ENCODE results near the gene PAQR9. TPM values are rescaled to one million over a fixed set of nuclear protein-coding genes. Genes with fewer than 3 reads are reported as not detected.
A peak's percentile ranks its signal among the peaks of the same experiment; 100 is the strongest.

The PAQR9 gene
- total and polyA plus RNA-seq, 9 of the 15 experiments (the other 6 are each of a cell fraction or from before 2014, with no cell fraction given) = 0.04 to 0.58 (median 0.22) TPM

DNA sequence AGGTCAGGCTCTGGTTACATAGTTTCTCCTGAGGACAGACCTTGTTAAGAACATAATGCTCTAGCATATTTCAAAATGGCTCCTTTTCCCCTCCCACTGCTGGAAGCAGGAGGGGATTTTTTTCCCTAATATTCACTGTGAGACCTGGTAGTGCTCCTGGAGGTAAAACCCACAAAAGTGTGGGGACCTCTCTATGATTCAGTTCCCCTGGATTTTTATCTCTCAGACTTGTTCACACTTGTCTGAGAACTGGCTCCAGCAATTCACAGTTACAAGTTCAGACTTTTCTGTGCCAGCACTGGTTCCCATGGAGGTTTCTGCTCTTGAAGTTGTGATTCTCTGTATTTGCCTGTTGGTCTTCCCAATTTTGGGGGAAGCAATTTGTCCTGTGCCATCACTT is 38.3 kb downstream of the PAQR9 start (continued):
- TF ChIP-seq, protein P1, sequence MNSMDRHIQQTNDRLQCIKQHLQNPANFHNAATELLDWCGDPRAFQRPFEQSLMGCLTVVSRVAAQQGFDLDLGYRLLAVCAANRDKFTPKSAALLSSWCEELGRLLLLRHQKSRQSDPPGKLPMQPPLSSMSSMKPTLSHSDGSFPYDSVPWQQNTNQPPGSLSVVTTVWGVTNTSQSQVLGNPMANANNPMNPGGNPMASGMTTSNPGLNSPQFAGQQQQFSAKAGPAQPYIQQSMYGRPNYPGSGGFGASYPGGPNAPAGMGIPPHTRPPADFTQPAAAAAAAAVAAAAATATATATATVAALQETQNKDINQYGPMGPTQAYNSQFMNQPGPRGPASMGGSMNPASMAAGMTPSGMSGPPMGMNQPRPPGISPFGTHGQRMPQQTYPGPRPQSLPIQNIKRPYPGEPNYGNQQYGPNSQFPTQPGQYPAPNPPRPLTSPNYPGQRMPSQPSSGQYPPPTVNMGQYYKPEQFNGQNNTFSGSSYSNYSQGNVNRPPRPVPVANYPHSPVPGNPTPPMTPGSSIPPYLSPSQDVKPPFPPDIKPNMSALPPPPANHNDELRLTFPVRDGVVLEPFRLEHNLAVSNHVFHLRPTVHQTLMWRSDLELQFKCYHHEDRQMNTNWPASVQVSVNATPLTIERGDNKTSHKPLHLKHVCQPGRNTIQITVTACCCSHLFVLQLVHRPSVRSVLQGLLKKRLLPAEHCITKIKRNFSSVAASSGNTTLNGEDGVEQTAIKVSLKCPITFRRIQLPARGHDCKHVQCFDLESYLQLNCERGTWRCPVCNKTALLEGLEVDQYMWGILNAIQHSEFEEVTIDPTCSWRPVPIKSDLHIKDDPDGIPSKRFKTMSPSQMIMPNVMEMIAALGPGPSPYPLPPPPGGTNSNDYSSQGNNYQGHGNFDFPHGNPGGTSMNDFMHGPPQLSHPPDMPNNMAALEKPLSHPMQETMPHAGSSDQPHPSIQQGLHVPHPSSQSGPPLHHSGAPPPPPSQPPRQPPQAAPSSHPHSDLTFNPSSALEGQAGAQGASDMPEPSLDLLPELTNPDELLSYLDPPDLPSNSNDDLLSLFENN (IDR thresholded peaks at IDR 0.05; ENCODE audit: low read depth in 2 of 2, low read length in 2 of 2) = no peak

DNA sequence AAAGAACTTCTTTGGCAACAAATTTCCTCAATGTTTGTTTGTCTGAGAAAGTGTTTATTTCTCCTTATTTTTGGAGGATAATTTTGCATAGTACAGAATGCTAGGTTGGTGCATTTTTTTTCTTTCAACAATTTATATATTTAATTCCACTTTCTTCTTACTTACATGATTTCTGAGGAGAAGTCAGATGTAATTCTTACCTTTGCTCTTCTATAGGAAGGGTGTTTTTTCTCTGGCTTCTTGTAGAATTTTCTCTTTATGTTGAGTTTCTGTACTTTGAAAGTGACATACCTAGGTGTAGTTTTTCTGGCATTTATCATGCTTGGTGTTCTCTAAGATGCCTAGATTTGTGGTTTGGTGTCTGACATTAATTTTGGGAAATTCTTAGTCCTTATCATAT is 39.8 kb downstream of the PAQR9 start:
- POLR2A ChIA-PET = no interaction called here
- no peak for ATAC-seq
- no peak overlapping the region for H3K4me2 ChIP-seq (ENCODE audit: insufficient read depth, low read length)
- no peak for DNase-seq (ENCODE audit: extremely low read depth in 1 of 4, low spot score in 3 of 4)
- FAIRE-seq = no peak
- H3K27ac ChIP-seq (ENCODE audit: extremely low read depth, low read depth, low read length) = no peak overlapping the region
- CTCF ChIA-PET (ENCODE audit: low intra/inter-chr PET ratio) = no interaction called here
- no peak overlapping the region for H3K9ac ChIP-seq (ENCODE audit: insufficient read depth in 1 of 2, low read depth in 2 of 2, low read length in 2 of 2)
- BruUV-seq (replicated peaks) = no TSS peak
- intact Hi-C loops (cut with micrococcal nuclease) (no loop called here), in situ Hi-C loops (cut with MboI) (no loop called here)
- H2AFZ ChIP-seq (ENCODE audit: low read depth, low read length) = no peak overlapping the region
- no peak overlapping the region for H3K4me3 ChIP-seq
- H3K9me1 ChIP-seq (ENCODE audit: control insufficient read depth, insufficient read depth, low read length) = no peaks in the 10 kb centered on the region
- no peaks in the 10 kb centered on the region; a peak in 1 of 5 replicates for H3K4me1 ChIP-seq (replicated peaks in 1 of 2; ENCODE audit: control insufficient read depth in 2 of 2, insufficient read depth in 2 of 2, low read length in 2 of 2)
- H3K79me2 ChIP-seq (ENCODE audit: control insufficient read depth, insufficient read depth, low read length) = no peaks in the 10 kb centered on the region
- peaks cover 2% of the 10 kb centered on the region; the same call in 1 of the 2 replicates for H3K9me3 ChIP-seq (replicated peaks; ENCODE audit: control insufficient read depth, insufficient read depth, low read depth, low read length)
- no peaks in the 10 kb centered on the region for H3K27me3 ChIP-seq (ENCODE audit: control insufficient read depth in 2 of 2, insufficient read depth in 2 of 2, low read length in 2 of 2)
- TF ChIP-seq CBX3 (IDR thresholded peaks at IDR 0.05; ENCODE audit: borderline replicate concordance in 1 of 2, low read length in 2 of 2) (peak in 1 of 2 experiments; percentile 88; a peak in 2 of 3 replicates), ETV1 (tag; conservative IDR thresholded peaks at IDR 0.05; ENCODE audit: low read depth) (no peak), TRIM28 (IDR thresholded peaks at IDR 0.05) (peak; percentile 79), TRIM24 (IDR thresholded peaks at IDR 0.05) (peak; percentile 22 to 44; a peak in 3 of 4 replicates)
- TF ChIP-seq, protein P2, sequence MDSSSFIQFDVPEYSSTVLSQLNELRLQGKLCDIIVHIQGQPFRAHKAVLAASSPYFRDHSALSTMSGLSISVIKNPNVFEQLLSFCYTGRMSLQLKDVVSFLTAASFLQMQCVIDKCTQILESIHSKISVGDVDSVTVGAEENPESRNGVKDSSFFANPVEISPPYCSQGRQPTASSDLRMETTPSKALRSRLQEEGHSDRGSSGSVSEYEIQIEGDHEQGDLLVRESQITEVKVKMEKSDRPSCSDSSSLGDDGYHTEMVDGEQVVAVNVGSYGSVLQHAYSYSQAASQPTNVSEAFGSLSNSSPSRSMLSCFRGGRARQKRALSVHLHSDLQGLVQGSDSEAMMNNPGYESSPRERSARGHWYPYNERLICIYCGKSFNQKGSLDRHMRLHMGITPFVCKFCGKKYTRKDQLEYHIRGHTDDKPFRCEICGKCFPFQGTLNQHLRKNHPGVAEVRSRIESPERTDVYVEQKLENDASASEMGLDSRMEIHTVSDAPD (CRISPR knock-in tag; IDR thresholded peaks at IDR 0.05) = no peak
- TF ChIP-seq, protein P3, sequence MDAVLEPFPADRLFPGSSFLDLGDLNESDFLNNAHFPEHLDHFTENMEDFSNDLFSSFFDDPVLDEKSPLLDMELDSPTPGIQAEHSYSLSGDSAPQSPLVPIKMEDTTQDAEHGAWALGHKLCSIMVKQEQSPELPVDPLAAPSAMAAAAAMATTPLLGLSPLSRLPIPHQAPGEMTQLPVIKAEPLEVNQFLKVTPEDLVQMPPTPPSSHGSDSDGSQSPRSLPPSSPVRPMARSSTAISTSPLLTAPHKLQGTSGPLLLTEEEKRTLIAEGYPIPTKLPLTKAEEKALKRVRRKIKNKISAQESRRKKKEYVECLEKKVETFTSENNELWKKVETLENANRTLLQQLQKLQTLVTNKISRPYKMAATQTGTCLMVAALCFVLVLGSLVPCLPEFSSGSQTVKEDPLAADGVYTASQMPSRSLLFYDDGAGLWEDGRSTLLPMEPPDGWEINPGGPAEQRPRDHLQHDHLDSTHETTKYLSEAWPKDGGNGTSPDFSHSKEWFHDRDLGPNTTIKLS (IDR thresholded peaks at IDR 0.05; ENCODE audit: borderline replicate concordance, low read depth) = no peak
- TF ChIP-seq, protein P4, sequence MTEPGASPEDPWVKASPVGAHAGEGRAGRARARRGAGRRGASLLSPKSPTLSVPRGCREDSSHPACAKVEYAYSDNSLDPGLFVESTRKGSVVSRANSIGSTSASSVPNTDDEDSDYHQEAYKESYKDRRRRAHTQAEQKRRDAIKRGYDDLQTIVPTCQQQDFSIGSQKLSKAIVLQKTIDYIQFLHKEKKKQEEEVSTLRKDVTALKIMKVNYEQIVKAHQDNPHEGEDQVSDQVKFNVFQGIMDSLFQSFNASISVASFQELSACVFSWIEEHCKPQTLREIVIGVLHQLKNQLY (CRISPR knock-in tag; conservative IDR thresholded peaks at IDR 0.05) = no peak
- H3K36me3 ChIP-seq (ENCODE audit: control insufficient read depth, insufficient read depth, low read length) = no peaks in the 10 kb centered on the region
- H4K20me1 ChIP-seq (replicated peaks; ENCODE audit: control insufficient read depth, insufficient read depth, low read length) = no peaks in the 10 kb centered on the region

Measured in K562 (cell line).